Adipocyte (in vitro differentiated cells): Measurements from ENCODE around the gene PLXNA4.

Experiments used
- DNase-seq: peaks from one replicate; pipeline ENCODE4 v3.0.0-alpha.2; 2015; ENCODE audit warnings: low read depth
- H3K27me3 ChIP-seq: replicated peaks from 2 replicates; pipeline ENCODE4 v1.7.0; 2013; ENCODE audit warnings: mild to moderate bottlenecking, low read length, moderate library complexity; ENCODE audit not compliant: control insufficient read depth, insufficient read depth
- H3K36me3 ChIP-seq: 2 replicates; pipeline ENCODE4 v1.7.0; 2013; ENCODE audit warnings: low read length, mild to moderate bottlenecking, moderate library complexity; ENCODE audit not compliant: control insufficient read depth, insufficient read depth, severe bottlenecking
- H3K4me1 ChIP-seq: 2 replicates; pipeline ENCODE4 v1.7.0; 2013; ENCODE audit warnings: mild to moderate bottlenecking, low read length, moderate library complexity; ENCODE audit not compliant: control insufficient read depth, insufficient read depth
- H3K4me3 ChIP-seq: 2 replicates; pipeline ENCODE4 v1.7.0; 2013; ENCODE audit warnings: mild to moderate bottlenecking, low read length, moderate library complexity
- H3K9ac ChIP-seq: 2 replicates; pipeline ENCODE4 v1.7.0; 2013; ENCODE audit warnings: mild to moderate bottlenecking, low read length, moderate library complexity
- H3K9me3 ChIP-seq: 2 replicates; pipeline ENCODE4 v1.7.0; 2013; ENCODE audit warnings: mild to moderate bottlenecking, low read length, moderate library complexity; ENCODE audit not compliant: control insufficient read depth

The PLXNA4 gene

DNA sequence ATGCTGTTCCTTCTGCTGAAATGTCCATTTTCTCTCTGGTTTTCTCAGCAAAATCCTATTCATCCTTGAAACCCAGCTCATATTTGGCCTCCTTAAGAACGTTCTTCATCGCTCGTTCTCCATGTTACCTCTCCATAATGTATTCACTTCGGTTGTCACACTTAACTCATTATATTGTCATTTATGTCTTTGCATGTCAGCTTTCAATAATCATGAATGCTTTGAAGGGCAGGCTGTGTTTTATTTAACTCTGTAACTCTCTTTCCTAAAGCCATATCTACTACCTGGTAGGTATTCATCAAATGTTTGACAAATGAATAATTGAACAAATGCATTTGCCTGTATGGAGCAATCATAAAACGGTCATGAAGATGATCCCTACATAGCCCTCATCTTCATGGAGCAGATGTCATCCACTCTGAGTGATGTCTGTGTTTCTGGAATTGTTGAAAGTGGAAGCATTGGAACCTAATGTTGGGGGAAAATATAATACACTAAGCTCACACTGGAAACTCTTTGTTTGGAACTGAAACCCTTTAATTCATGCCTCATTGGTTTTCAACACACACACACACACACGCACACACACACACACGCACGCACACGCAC, 303.4 kb downstream of the PLXNA4 start:
- Histone ChIP-seq H3K4me3 (no peak overlapping the region), H3K9me3 (no peaks in the 10 kb centered on the region), H3K4me1 (peaks cover 29% of the 10 kb centered on the region)

DNA sequence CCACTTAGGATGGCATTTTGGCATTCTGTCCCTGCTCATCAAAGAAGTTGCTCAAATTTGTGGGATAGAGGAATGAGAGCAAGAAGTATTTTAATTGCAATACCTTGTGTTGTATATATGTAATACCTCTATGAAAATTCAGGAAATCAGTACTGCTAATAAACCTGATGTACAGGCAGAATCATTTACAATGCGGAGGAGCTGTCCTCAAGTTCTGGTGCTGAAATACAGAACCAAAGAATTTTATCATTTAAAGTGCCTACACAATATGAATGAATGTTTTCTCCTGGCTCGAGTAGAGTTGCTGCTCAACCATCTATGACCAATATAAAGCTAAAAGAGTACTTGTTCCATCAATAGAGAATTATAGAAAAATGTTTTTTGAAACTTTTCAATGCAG, 305.8 kb downstream of the PLXNA4 start:
- Histone ChIP-seq H3K4me3 (no peak overlapping the region), H3K9ac (no peak overlapping the region), H3K9me3 (no peaks in the 10 kb centered on the region), H3K36me3 (no peaks in the 10 kb centered on the region), H3K27me3 (no peaks in the 10 kb centered on the region), H3K4me1 (peaks cover 9% of the 10 kb centered on the region)
- DNase-seq: peak; percentile 40

More for the DNA sequence above, 303.4 kb downstream of the PLXNA4 start:
- Histone ChIP-seq H3K9ac (no peak overlapping the region), H3K27me3 (no peaks in the 10 kb centered on the region), H3K36me3 (no peaks in the 10 kb centered on the region)
- no peak for DNase-seq

DNA sequence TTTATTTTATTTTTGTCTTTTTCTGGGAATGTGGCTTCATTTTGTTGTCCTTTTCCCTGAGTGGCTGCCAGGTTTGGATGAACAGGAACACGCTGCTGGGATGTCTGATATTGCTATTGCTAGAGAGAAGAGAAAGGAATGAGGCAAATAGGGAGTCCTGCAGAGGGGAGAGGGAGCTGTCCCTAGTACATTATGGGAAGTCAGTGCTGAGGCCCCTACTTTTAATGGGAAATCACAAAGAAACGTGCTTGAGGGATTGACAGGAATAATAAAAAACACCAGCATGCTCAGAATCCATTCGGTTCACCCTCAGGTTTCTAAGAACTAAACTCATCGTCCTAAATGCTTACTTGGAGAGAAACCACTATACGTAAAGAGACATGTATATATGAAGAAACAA, 306.6 kb downstream of the PLXNA4 start:
- H3K9me3 ChIP-seq: no peaks in the 10 kb centered on the region
- DNase-seq: no peak
- peaks cover 7% of the 10 kb centered on the region for H3K4me1 ChIP-seq
- no peak overlapping the region for H3K4me3 ChIP-seq
- H3K27me3 ChIP-seq: no peaks in the 10 kb centered on the region
- H3K36me3 ChIP-seq: no peaks in the 10 kb centered on the region
- H3K9ac ChIP-seq: no peak overlapping the region

- no peak overlapping the region for H3K4me3 ChIP-seq
- H3K9ac ChIP-seq: no peak overlapping the region
- no peak for DNase-seq
- peaks cover 4% of the 10 kb centered on the region for H3K4me1 ChIP-seq
- no peaks in the 10 kb centered on the region for H3K9me3 ChIP-seq
- no peaks in the 10 kb centered on the region for H3K36me3 ChIP-seq
- H3K27me3 ChIP-seq: no peaks in the 10 kb centered on the region
These were observed 313.1 kb downstream of the PLXNA4 start for GRCh38 chr7:132263151-132263550.

DNA sequence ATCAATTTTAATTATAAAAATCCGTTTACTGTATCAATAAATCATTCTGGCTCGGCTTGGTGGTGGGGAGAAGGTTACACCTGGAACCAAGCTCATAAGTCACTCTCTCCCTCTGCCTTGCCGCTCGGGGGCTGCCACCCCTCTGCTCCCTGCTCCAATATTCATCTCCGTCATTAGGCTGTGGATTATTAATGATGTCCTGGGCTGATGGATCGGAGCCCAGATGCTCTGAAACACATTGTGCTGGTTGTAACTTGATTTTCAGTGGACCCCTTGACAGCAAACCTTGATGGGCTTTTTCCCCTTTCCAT, 314.2 kb downstream of the PLXNA4 start:
- H3K9ac ChIP-seq: no peak overlapping the region
- no peaks in the 10 kb centered on the region for H3K4me1 ChIP-seq
- no peak for DNase-seq
- no peak overlapping the region for H3K4me3 ChIP-seq
- H3K36me3 ChIP-seq: no peaks in the 10 kb centered on the region
- no peaks in the 10 kb centered on the region for H3K27me3 ChIP-seq
- no peaks in the 10 kb centered on the region for H3K9me3 ChIP-seq

DNA sequence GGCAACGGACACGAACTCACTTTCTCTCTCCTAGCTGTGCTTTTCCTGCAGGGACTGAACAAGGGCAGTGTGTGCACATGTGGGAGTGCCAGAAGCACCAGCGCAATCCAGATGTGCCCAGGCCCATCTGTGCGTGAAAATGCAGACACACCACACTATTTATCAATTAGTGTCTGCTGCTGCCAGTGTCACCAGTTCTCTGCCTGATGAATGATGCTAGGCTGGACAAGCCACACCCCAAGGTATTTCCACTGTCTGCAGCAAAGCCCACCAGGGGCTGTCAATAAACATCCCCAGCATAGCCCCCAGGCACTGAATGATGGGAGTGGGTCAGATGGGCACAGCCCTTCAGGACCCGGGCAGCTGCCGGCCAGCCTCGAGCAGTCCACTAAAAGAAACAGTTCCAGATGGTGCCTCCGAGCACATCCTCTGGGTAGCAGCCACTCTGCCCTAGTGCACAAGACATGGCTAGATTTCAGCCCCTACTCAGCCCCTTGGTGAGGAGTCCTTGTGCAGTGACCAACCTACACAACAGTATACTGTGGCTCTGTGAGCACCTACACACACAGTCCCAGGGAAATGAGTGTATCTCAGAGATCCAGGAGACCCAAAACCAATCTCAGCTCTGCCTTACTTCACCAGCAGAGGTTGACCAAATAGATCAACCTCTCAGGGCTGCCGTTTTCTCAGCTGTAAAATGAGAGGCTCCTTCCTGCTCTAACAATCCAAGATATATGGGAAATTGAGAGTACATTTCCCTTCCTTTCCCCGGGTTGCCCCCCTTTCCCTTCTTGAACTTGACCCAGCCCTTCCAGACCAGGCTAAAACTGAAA, 314.7 kb downstream of the PLXNA4 start:
- H3K9me3 ChIP-seq: no peaks in the 10 kb centered on the region

DNA sequence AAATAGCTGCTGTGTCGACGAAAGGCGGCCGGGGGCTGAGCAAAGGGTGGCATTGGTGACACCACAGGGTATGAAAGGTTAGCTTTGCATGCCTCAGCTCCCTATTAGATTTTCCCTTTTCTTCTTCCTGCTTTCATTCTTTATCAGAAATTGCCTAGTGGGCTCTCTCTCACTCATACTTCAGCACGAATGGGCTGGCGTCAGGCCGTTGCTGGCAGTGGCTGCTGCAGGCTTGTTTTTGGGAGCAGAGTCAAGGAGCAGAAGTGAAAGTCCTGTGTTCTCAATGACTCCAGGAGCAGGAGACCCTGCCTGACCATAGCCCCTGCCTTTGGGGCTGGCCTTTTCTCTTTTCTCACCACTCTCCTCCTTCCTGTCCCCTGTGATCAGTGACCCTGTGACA, 318.0 kb downstream of the PLXNA4 start:
- no peaks in the 10 kb centered on the region for H3K9me3 ChIP-seq
- no peak overlapping the region for H3K4me3 ChIP-seq
- no peak overlapping the region for H3K9ac ChIP-seq
- H3K4me1 ChIP-seq: peaks cover 12% of the 10 kb centered on the region
- DNase-seq: no peak
- no peaks in the 10 kb centered on the region for H3K27me3 ChIP-seq
- no peaks in the 10 kb centered on the region for H3K36me3 ChIP-seq

More for the DNA sequence above, 314.7 kb downstream of the PLXNA4 start:
- Histone ChIP-seq H3K4me1 (no peaks in the 10 kb centered on the region), H3K27me3 (no peaks in the 10 kb centered on the region), H3K4me3 (no peak overlapping the region), H3K9ac (no peak overlapping the region), H3K36me3 (no peaks in the 10 kb centered on the region)
- no peak for DNase-seq

DNA sequence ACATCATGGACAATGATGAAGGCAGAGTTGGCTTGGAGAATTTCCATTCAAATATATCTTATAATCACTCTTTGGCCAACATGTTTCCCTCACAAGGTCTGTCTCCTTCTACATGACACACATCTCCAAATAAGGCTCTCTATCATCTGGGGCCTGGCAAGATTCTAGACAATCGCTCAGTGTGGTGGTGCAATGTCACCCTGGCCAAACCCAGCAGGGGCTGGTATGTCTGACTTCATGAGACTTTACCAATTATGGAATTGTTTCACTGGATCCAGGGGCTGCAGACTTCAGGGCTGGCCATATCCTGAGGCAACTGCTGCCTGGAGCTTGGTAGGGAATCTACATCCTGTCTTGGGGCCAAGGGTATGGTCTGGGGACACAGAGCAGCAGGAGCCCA, 319.0 kb downstream of the PLXNA4 start:
- H3K36me3 ChIP-seq: no peaks in the 10 kb centered on the region
- DNase-seq: no peak
- H3K27me3 ChIP-seq: no peaks in the 10 kb centered on the region
- H3K9me3 ChIP-seq: no peaks in the 10 kb centered on the region
- peaks cover 12% of the 10 kb centered on the region for H3K4me1 ChIP-seq
- no peak overlapping the region for H3K4me3 ChIP-seq
- no peak overlapping the region for H3K9ac ChIP-seq

- H3K4me1 ChIP-seq: peaks cover 14% of the 10 kb centered on the region
- no peak overlapping the region for H3K4me3 ChIP-seq
- no peaks in the 10 kb centered on the region for H3K27me3 ChIP-seq
- DNase-seq: no peak
- no peaks in the 10 kb centered on the region for H3K9me3 ChIP-seq
- no peak overlapping the region for H3K9ac ChIP-seq
- no peaks in the 10 kb centered on the region for H3K36me3 ChIP-seq
These were observed 319.5 kb downstream of the PLXNA4 start for GRCh38 chr7:132256721-132257212.

- H3K9me3 ChIP-seq: no peaks in the 10 kb centered on the region
- peaks cover 22% of the 10 kb centered on the region for H3K4me1 ChIP-seq
- H3K9ac ChIP-seq: no peak overlapping the region
- H3K36me3 ChIP-seq: no peaks in the 10 kb centered on the region
- H3K4me3 ChIP-seq: no peak overlapping the region
- H3K27me3 ChIP-seq: no peaks in the 10 kb centered on the region
- no peak for DNase-seq
These were observed 320.4 kb downstream of the PLXNA4 start for GRCh38 chr7:132255898-132256297.

GRCh38 chr7:132255115-132255797, 321.0 kb downstream of the PLXNA4 start:
- H3K36me3 ChIP-seq: no peaks in the 10 kb centered on the region
- no peaks in the 10 kb centered on the region for H3K9me3 ChIP-seq
- H3K27me3 ChIP-seq: no peaks in the 10 kb centered on the region
- no peak for DNase-seq
- H3K4me3 ChIP-seq: no peak overlapping the region
- peaks cover 29% of the 10 kb centered on the region for H3K4me1 ChIP-seq
- no peak overlapping the region for H3K9ac ChIP-seq
